GM12874 (cell line): ENCODE measurements around the gene NCKAP5.

Experiments used
- CTCF ChIP-seq: IDR thresholded peaks from 2 replicates; pipeline ENCODE4 v1.5.1; 2011; ENCODE audit warnings: low read depth, mild to moderate bottlenecking, control low read depth, low read length, moderate library complexity; ENCODE audit not compliant: insufficient read depth

The NCKAP5 gene

GRCh38 chr2:133124446-133124845 is 443.8 kb downstream of the NCKAP5 start:
- TF ChIP-seq CTCF: no peak

GRCh38 chr2:133123904-133124303 is 444.4 kb downstream of the NCKAP5 start:
- TF ChIP-seq CTCF: no peak

GRCh38 chr2:133123393-133123792 is 444.9 kb downstream of the NCKAP5 start:
- no peak for TF ChIP-seq CTCF

GRCh38 chr2:133122529-133122928 is 445.7 kb downstream of the NCKAP5 start:
- TF ChIP-seq CTCF: no peak

GRCh38 chr2:133120310-133120709 is 448.0 kb downstream of the NCKAP5 start:
- no peak for TF ChIP-seq CTCF

- no peak for TF ChIP-seq CTCF
These were observed 458.1 kb downstream of the NCKAP5 start for GRCh38 chr2:133110201-133110600.

- no peak for TF ChIP-seq CTCF
These were observed 458.5 kb downstream of the NCKAP5 start for GRCh38 chr2:133109772-133110171.
